Activated T-cell treated with anti-CD3 and anti-CD28 coated beads, Interleukin-2, amount 50 U/mL, for 72 hours (primary cell): ENCODE results near the gene PAQR8. TPM values are rescaled to one million over a fixed set of nuclear protein-coding genes. Genes with fewer than 3 reads are reported as not detected.
A peak's percentile ranks its signal among the peaks of the same experiment; 100 is the strongest.

Experiments
- ATAC-seq, 2 donors: fragments of 150-1000 bp; cut with Tn5 transposase; replicated peaks in 1 of 2; 2 replicates each; pipeline ENCODE4 v1.10.0; 2021; ENCODE audit warnings: moderate library complexity in 2 of 2, mild to moderate bottlenecking in 1 of 2
- DNase-seq, 2 donors: peaks; one replicate each; pipeline ENCODE4 v3.0.0; 2021 to 2022; ENCODE audit warnings: mixed read lengths in 1 of 2
- H3K27ac Mint-ChIP-seq: one replicate; pipeline ENCODE4 v1.8.0; 2022; ENCODE audit warnings: mild to moderate bottlenecking, moderate library complexity, mixed read lengths
- H3K27me3 Mint-ChIP-seq: one replicate; pipeline ENCODE4 v1.8.0; 2022; ENCODE audit warnings: low read depth, mixed read lengths
- H3K36me3 Mint-ChIP-seq, 2 donors: one replicate each; pipeline ENCODE4 v1.8.0; 2022; ENCODE audit warnings: mixed read lengths in 2 of 2, mild to moderate bottlenecking in 1 of 2; ENCODE audit not compliant: insufficient read depth in 2 of 2
- H3K4me1 Mint-ChIP-seq: one replicate; pipeline ENCODE4 v1.8.0; 2022; ENCODE audit warnings: low read depth, mixed read lengths
- H3K4me3 Mint-ChIP-seq, 2 donors: one replicate each; pipeline ENCODE4 v1.8.0; 2022; ENCODE audit warnings: mild to moderate bottlenecking in 2 of 2, mixed read lengths in 2 of 2, moderate library complexity in 2 of 2
- H3K9me3 Mint-ChIP-seq, 2 donors: one replicate each; pipeline ENCODE4 v1.8.0; 2022; ENCODE audit warnings: mixed read lengths in 2 of 2
- total RNA-seq, 2 donors: library from RNA; stranded (reverse); gene quantifications; one replicate each; pipeline ENCODE4 v1.2.3, GENCODE V29; 2022

The PAQR8 gene
- total RNA-seq, 2 donors from 2014 or later, result 14.6 to 21.0 TPM

GRCh38 chr6:52360028-52360427, 1.9 kb upstream of the PAQR8 start:
- Mint-ChIP-seq H3K27me3 (no peaks in the 10 kb centered on the region), H3K36me3 (peaks cover 5 to 6% of the 10 kb centered on the region in 2 donors), H3K4me1 (peaks cover 33% of the 10 kb centered on the region), H3K27ac (no peak overlapping the region), H3K4me3 (no peak overlapping the region), H3K9me3 (no peaks in the 10 kb centered on the region)
- ATAC-seq, result no peak
- DNase-seq, result no peak

GRCh38 chr6:52360601-52361413, 1.1 kb upstream of the PAQR8 start:
- Mint-ChIP-seq H3K27ac (peak overlapping the region; percentile 71), H3K4me3 (peak overlapping the region; percentile 82 to 87), H3K9me3 (no peaks in the 10 kb centered on the region), H3K4me1 (peaks cover 34% of the 10 kb centered on the region), H3K36me3 (peaks cover 5 to 6% of the 10 kb centered on the region in 2 donors), H3K27me3 (no peaks in the 10 kb centered on the region)
- ATAC-seq, result no peak
- no peak for DNase-seq

GRCh38 chr6:52361414-52361944, 472 bp upstream of the PAQR8 start:
- ATAC-seq, result peak; percentile 10 to 18
- DNase-seq, result peak; percentile 7 to 15
- Mint-ChIP-seq H3K9me3 (no peaks in the 10 kb centered on the region), H3K4me1 (peaks cover 34% of the 10 kb centered on the region), H3K27ac (peak overlapping the region; percentile 71), H3K36me3 (peaks cover 5 to 6% of the 10 kb centered on the region in 2 donors), H3K4me3 (peak overlapping the region; percentile 82 to 87), H3K27me3 (no peaks in the 10 kb centered on the region)

- H3K36me3 Mint-ChIP-seq, result peaks cover 8 to 9% of the 10 kb centered on the region in 2 donors
- H3K4me3 Mint-ChIP-seq, result peak overlapping the region; percentile 98 to 99
- peak; percentile 52 to 55 for DNase-seq
- no peaks in the 10 kb centered on the region for H3K27me3 Mint-ChIP-seq
- H3K27ac Mint-ChIP-seq, result peak overlapping the region; percentile 86
- H3K4me1 Mint-ChIP-seq, result peaks cover 44% of the 10 kb centered on the region
- peak; percentile 59 to 61 for ATAC-seq
- no peaks in the 10 kb centered on the region for H3K9me3 Mint-ChIP-seq
Observed at GRCh38 chr6:52362443-52363227, 684 bp downstream of the PAQR8 start.

- H3K4me1 Mint-ChIP-seq, result peaks cover 51% of the 10 kb centered on the region
- DNase-seq (no peak), ATAC-seq (no peak)
- H3K4me3 Mint-ChIP-seq, result peak overlapping the region; percentile 98 to 99
- no peaks in the 10 kb centered on the region for H3K9me3 Mint-ChIP-seq
- H3K27ac Mint-ChIP-seq, result peak overlapping the region; percentile 86
- no peaks in the 10 kb centered on the region for H3K27me3 Mint-ChIP-seq
- peaks cover 8 to 10% of the 10 kb centered on the region in 2 donors for H3K36me3 Mint-ChIP-seq
Observed at GRCh38 chr6:52363228-52363867, 1.4 kb downstream of the PAQR8 start.

GRCh38 chr6:52364480-52365166, 2.7 kb downstream of the PAQR8 start:
- no peaks in the 10 kb centered on the region for H3K9me3 Mint-ChIP-seq
- H3K36me3 Mint-ChIP-seq, result peaks cover 8 to 14% of the 10 kb centered on the region in 2 donors
- DNase-seq (no peak), ATAC-seq (no peak)
- H3K27me3 Mint-ChIP-seq, result no peaks in the 10 kb centered on the region
- H3K27ac Mint-ChIP-seq, result no peak overlapping the region
- H3K4me1 Mint-ChIP-seq, result peaks cover 61% of the 10 kb centered on the region
- peak overlapping the region; percentile 44 to 98 for H3K4me3 Mint-ChIP-seq

GRCh38 chr6:52365317-52365716, 3.4 kb downstream of the PAQR8 start:
- Mint-ChIP-seq H3K4me1 (peaks cover 61% of the 10 kb centered on the region), H3K36me3 (peaks cover 8 to 14% of the 10 kb centered on the region in 2 donors), H3K4me3 (no peak overlapping the region), H3K9me3 (no peaks in the 10 kb centered on the region), H3K27me3 (no peaks in the 10 kb centered on the region), H3K27ac (no peak overlapping the region)
- no peak for DNase-seq
- no peak for ATAC-seq

- Mint-ChIP-seq H3K27ac (no peak overlapping the region), H3K36me3 (peaks cover 8 to 14% of the 10 kb centered on the region in 2 donors), H3K27me3 (no peaks in the 10 kb centered on the region), H3K9me3 (no peaks in the 10 kb centered on the region), H3K4me1 (peaks cover 61% of the 10 kb centered on the region), H3K4me3 (no peak overlapping the region)
- ATAC-seq, result no peak
- DNase-seq, result no peak
Observed at GRCh38 chr6:52365866-52366540, 4.1 kb downstream of the PAQR8 start.

GRCh38 chr6:52368002-52368401, 6.1 kb downstream of the PAQR8 start:
- Mint-ChIP-seq H3K4me3 (no peak overlapping the region), H3K36me3 (peaks cover 2 to 13% of the 10 kb centered on the region in 2 donors), H3K27ac (no peak overlapping the region), H3K9me3 (no peaks in the 10 kb centered on the region), H3K4me1 (peaks cover 49% of the 10 kb centered on the region), H3K27me3 (no peaks in the 10 kb centered on the region)
- DNase-seq (no peak), ATAC-seq (no peak)

GRCh38 chr6:52369234-52369633, 7.3 kb downstream of the PAQR8 start:
- ATAC-seq (no peak), DNase-seq (no peak)
- Mint-ChIP-seq H3K9me3 (peaks cover 3 to 4% of the 10 kb centered on the region in 2 donors), H3K27me3 (no peaks in the 10 kb centered on the region), H3K4me3 (no peak overlapping the region), H3K4me1 (peaks cover 40% of the 10 kb centered on the region), H3K36me3 (peaks cover 11 to 19% of the 10 kb centered on the region in 2 donors), H3K27ac (no peak overlapping the region)

- no peak for DNase-seq
- Mint-ChIP-seq H3K4me3 (no peak overlapping the region), H3K4me1 (peaks cover 51% of the 10 kb centered on the region), H3K27me3 (no peaks in the 10 kb centered on the region), H3K36me3 (peaks cover 15 to 23% of the 10 kb centered on the region in 2 donors), H3K9me3 (peaks cover 5 to 6% of the 10 kb centered on the region in 2 donors), H3K27ac (no peak overlapping the region)
- ATAC-seq, result no peak
Observed at GRCh38 chr6:52371656-52372191, 9.8 kb downstream of the PAQR8 start.
